NB4 (cell line): ENCODE data around the gene ZSCAN29.

Experiments used
- POLR2A ChIP-seq: IDR thresholded peaks from 2 replicates; pipeline ENCODE4 v1.6.1; 2011; ENCODE audit warnings: mild to moderate bottlenecking; ENCODE audit not compliant: insufficient read length; ENCODE audit errors: extremely low read depth
- TF ChIP-seq, protein P1 (sequence below): IDR thresholded peaks from one replicate; pipeline ENCODE4 v1.5.1; 2012; ENCODE audit warnings: low read depth, low read length

DNA sequence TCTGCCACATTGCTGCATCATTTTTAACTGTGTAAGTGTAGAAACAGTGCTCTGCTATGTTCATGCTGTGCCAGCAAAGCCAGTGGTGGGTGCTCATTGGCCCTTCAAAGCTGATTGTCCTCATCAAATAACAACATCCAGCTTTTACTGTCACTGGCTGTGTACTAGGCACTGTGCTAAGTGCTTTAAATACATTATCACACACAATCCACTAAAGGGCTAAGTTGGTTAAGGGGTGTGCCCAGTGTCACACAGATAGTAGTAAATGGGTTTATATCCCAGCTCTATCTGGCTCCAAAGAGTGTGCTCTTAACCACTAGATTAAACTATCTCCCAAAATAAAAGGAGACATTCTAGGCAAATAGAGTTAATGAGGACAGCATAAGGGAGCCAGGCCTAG is 7.8 kb upstream of the ZSCAN29 start:
- TF ChIP-seq, protein P1, sequence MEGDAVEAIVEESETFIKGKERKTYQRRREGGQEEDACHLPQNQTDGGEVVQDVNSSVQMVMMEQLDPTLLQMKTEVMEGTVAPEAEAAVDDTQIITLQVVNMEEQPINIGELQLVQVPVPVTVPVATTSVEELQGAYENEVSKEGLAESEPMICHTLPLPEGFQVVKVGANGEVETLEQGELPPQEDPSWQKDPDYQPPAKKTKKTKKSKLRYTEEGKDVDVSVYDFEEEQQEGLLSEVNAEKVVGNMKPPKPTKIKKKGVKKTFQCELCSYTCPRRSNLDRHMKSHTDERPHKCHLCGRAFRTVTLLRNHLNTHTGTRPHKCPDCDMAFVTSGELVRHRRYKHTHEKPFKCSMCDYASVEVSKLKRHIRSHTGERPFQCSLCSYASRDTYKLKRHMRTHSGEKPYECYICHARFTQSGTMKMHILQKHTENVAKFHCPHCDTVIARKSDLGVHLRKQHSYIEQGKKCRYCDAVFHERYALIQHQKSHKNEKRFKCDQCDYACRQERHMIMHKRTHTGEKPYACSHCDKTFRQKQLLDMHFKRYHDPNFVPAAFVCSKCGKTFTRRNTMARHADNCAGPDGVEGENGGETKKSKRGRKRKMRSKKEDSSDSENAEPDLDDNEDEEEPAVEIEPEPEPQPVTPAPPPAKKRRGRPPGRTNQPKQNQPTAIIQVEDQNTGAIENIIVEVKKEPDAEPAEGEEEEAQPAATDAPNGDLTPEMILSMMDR, result no peak
- no peak for TF ChIP-seq POLR2A
